ENCODE data around the gene GNAZ. TPM values are rescaled to one million over a fixed set of nuclear protein-coding genes. Genes with fewer than 3 reads are reported as not detected.

GNAZ gene
- total RNA-seq, 1 donor, result 1.3 TPM

- no peak for TF ChIP-seq CTCF (IDR thresholded peaks at IDR 0.05; ENCODE audit: insufficient read depth, low read length)
- DNase-seq (ENCODE audit: low read depth), result no peak
- H3K4me3 ChIP-seq (ENCODE audit: low read depth, low read length), result no peak overlapping the region
Observed at GRCh38 chr22:23146478-23147205, 76.3 kb downstream of the GNAZ start.

DNA sequence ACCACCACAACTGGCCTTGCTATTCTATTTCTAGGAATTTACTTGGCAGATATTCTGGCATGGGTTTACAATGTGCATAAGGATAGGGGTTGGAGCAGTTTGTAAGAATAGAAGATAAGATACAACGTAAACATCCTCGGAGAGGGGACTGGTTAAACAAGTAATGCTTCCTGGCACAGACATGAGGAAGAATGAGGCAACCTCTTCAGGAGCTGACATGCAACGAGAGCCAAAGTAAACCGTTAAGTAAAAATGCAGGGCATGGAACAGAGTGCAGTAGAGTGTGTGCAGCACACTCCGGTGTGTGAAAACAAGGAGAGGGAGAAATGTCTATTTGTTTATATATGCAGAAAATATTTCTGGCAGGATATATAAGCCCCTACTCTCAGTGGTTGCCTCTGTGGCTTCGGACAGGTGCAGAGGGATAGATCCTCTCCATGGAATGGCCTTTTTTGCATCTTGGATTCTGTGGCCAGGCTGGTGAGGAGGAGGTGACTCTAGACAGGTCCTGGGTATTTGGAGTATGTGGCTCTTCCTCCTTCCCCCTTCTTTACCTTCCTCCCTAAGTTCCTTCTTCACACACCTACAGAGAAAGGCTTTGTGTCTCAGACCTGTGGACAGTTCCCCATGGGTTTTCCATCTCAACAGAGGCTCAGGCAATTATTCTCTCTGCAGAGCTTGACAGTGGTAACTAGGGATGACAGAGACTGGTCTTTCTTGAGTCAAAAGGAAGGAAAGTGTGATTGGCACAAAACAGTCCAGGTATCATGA lies 77.5 kb downstream of the GNAZ start:
- peak; percentile 93 for DNase-seq (ENCODE audit: low read depth)
- no peak overlapping the region for H3K4me3 ChIP-seq (ENCODE audit: low read depth, low read length)
- no peak for TF ChIP-seq CTCF (IDR thresholded peaks at IDR 0.05; ENCODE audit: insufficient read depth, low read length)

- DNase-seq (ENCODE audit: low read depth), result no peak
- no peak overlapping the region for H3K4me3 ChIP-seq (ENCODE audit: low read depth, low read length)
Observed at GRCh38 chr22:23149743-23150238, 79.5 kb downstream of the GNAZ start.

DNA sequence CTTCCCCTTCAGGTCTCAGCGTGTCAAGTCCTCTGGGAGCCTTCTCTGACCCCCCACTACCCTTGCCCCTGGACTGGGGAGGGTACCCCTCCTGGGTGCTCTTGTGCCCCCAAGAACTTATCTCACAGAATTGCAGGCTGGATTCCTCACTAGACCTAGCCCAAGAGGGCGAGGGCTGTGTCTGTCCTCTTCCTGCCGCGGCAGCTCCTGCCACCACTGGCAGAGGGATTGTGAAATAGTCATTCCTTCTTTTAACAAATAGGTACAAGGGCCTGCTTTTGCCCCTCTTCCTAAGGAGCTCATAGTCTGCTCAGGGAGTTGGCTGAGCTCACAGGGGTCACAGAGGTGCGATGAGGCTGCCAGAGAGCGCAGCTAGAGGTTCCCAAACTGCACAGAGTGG lies 80.4 kb downstream of the GNAZ start:
- no peak for TF ChIP-seq CTCF (IDR thresholded peaks at IDR 0.05; ENCODE audit: insufficient read depth, low read length)
- H3K4me3 ChIP-seq (ENCODE audit: low read depth, low read length), result no peak overlapping the region
- no peak for DNase-seq (ENCODE audit: low read depth)

More at GRCh38 chr22:23149743-23150238, 79.5 kb downstream of the GNAZ start:
- no peak for TF ChIP-seq CTCF (IDR thresholded peaks at IDR 0.05; ENCODE audit: insufficient read depth, low read length)

DNA sequence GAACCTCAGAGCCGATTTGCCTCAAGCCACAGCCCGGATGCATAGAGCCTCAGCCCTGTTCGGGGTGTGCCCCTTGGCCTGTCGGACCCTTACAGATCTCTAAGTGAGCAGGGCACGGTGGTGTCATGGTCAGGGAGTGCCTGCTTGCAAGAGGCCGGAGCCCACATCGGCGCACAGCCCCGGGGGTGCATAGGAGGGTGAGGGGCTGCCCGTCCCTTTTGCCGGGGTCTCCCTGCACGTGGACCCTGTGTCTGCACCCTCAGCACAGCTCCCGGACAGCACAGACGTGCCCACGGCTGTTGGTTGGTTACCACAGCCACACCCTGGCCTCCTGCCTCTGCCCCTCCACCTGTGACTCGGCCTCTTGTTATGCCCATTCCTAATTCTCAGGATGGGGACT lies 81.5 kb downstream of the GNAZ start:
- TF ChIP-seq CTCF (IDR thresholded peaks at IDR 0.05; ENCODE audit: insufficient read depth, low read length), result no peak
- no peak for DNase-seq (ENCODE audit: low read depth)
- no peak overlapping the region for H3K4me3 ChIP-seq (ENCODE audit: low read depth, low read length)

- DNase-seq (ENCODE audit: low read depth), result no peak
- H3K4me3 ChIP-seq (ENCODE audit: low read depth, low read length), result no peak overlapping the region
- TF ChIP-seq CTCF (IDR thresholded peaks at IDR 0.05; ENCODE audit: insufficient read depth, low read length), result no peak
Observed at GRCh38 chr22:23152238-23153114, 82.2 kb downstream of the GNAZ start.

Data from fibroblast of the aortic adventitia (primary cell).